ENCODE data around the gene MICU1. TPM values are rescaled to one million over a fixed set of nuclear protein-coding genes. Genes with fewer than 3 reads are reported as not detected.

MICU1 gene
- total RNA-seq, 1 experiment from 2014 or later = 46.9 TPM

- no TSS peak for BruUV-seq (replicated peaks)
- TF ChIP-seq SIN3A (IDR thresholded peaks at IDR 0.05; ENCODE audit: borderline replicate concordance, insufficient read depth, low read depth, low read length) (no peak), POLR2AphosphoS5 (IDR thresholded peaks at IDR 0.05; ENCODE audit: low read depth, low read length) (no peak), CTCF (IDR thresholded peaks at IDR 0.05) (no peak), REST (IDR thresholded peaks at IDR 0.05; ENCODE audit: insufficient read depth in 1 of 2, low read depth in 2 of 2, low read length in 1 of 2) (no peak), TCF7L2 (IDR thresholded peaks at IDR 0.05; ENCODE audit: low read depth, low read length) (no peak)
- POLR2A ChIA-PET = interaction anchor here (0.7 kb wide), 1 partner anchor 312 kb away, joined by 9 read pairs; no protein-coding TSS in a partner anchor
- DNase-seq (ENCODE audit: low read depth, low spot score) (no peak), ATAC-seq (no peak)
- H3K36me3 ChIP-seq (ENCODE audit: control insufficient read depth, insufficient read depth, low read length) = no peaks in the 10 kb centered on the region
- H3K4me1 ChIP-seq (ENCODE audit: control insufficient read depth, insufficient read depth, low read length) = peaks cover 62% of the 10 kb centered on the region
- H3K4me3 ChIP-seq (ENCODE audit: low read depth in 2 of 2, low read length in 2 of 2) = no peak overlapping the region
- H3K27me3 ChIP-seq (ENCODE audit: control insufficient read depth, insufficient read depth, low read length) = no peaks in the 10 kb centered on the region
- H3K27ac ChIP-seq (ENCODE audit: low read length) = peak overlapping the region; percentile 89
- intact Hi-C loops (cut with micrococcal nuclease; ENCODE audit: unreplicated experiment) (no loop called here), in situ Hi-C loops (cut with HindIII; ENCODE audit: low pct_unique_long_range_greater_than_20kb, low sequenced_read_pairs) (no loop called here)
- H3K9me3 ChIP-seq (ENCODE audit: control insufficient read depth, insufficient read depth, low read depth, low read length) = no peaks in the 10 kb centered on the region
- CTCF ChIA-PET = interaction anchor here (0.6 to 0.7 kb wide), 2 partner anchors 22 to 82 kb away, joined by 4 to 5 read pairs; no protein-coding TSS in a partner anchor
Observed at GRCh38 chr10:72330069-72330426, 295.8 kb downstream of the MICU1 start.

GRCh38 chr10:72329290-72330068 lies 296.4 kb downstream of the MICU1 start:
- DNase-seq (ENCODE audit: low read depth, low spot score) = no peak
- no peak for ATAC-seq
- ChIA-PET POLR2A (interaction anchor here (0.7 kb wide), 1 partner anchor 311 kb away, joined by 9 read pairs; no protein-coding TSS in a partner anchor), CTCF (interaction anchor here (0.6 to 0.7 kb wide), 2 partner anchors 22 to 81 kb away, joined by 4 to 5 read pairs; no protein-coding TSS in a partner anchor)
- H3K9me3 ChIP-seq (ENCODE audit: control insufficient read depth, insufficient read depth, low read depth, low read length) = no peaks in the 10 kb centered on the region
- H3K36me3 ChIP-seq (ENCODE audit: control insufficient read depth, insufficient read depth, low read length) = no peaks in the 10 kb centered on the region
- intact Hi-C loops (cut with micrococcal nuclease; ENCODE audit: unreplicated experiment) (loop anchor here (2.0 kb wide), 1 partner anchor 53 kb away; no protein-coding TSS in a partner anchor), in situ Hi-C loops (cut with HindIII; ENCODE audit: low pct_unique_long_range_greater_than_20kb, low sequenced_read_pairs) (no loop called here)
- no TSS peak for BruUV-seq (replicated peaks)
- no peak for TF ChIP-seq SIN3A (IDR thresholded peaks at IDR 0.05; ENCODE audit: borderline replicate concordance, insufficient read depth, low read depth, low read length)
- TF ChIP-seq POLR2AphosphoS5 (IDR thresholded peaks at IDR 0.05; ENCODE audit: low read depth, low read length) = no peak
- TF ChIP-seq TCF7L2 (IDR thresholded peaks at IDR 0.05; ENCODE audit: low read depth, low read length) = no peak
- TF ChIP-seq REST (IDR thresholded peaks at IDR 0.05; ENCODE audit: insufficient read depth in 1 of 2, low read depth in 2 of 2, low read length in 1 of 2) = no peak
- TF ChIP-seq CTCF (IDR thresholded peaks at IDR 0.05) = no peak
- peaks cover 67% of the 10 kb centered on the region for H3K4me1 ChIP-seq (ENCODE audit: control insufficient read depth, insufficient read depth, low read length)
- no peak overlapping the region for H3K4me3 ChIP-seq (ENCODE audit: low read depth in 2 of 2, low read length in 2 of 2)
- peak overlapping the region; percentile 89 for H3K27ac ChIP-seq (ENCODE audit: low read length)
- H3K27me3 ChIP-seq (ENCODE audit: control insufficient read depth, insufficient read depth, low read length) = no peaks in the 10 kb centered on the region
